GM21381 (cell line): ENCODE measurements around the gene PRRT1.
"Not testable (repeated sequence)": the region's sequence is repeated elsewhere in the genome, so short reads cannot be mapped to it uniquely, and the experiment has no call there.

Source experiments
- ATAC-seq: cut with Tn5 transposase; IDR thresholded peaks from one replicate; pipeline ENCODE4 v1.9.1; 2021; ENCODE audit warnings: mild to moderate bottlenecking, moderate library complexity; ENCODE audit not compliant: unreplicated experiment

The PRRT1 gene

GRCh38 chr6:32105433-32105832 is 46.3 kb downstream of the PRRT1 start:
- no peak for ATAC-seq

GRCh38 chr6:32102255-32102654 is 49.5 kb downstream of the PRRT1 start:
- ATAC-seq, result no peak

GRCh38 chr6:32100251-32100650 is 51.5 kb downstream of the PRRT1 start:
- ATAC-seq, result not testable (repeated sequence)
